Chondrocyte (in vitro differentiated cells): Measurements from ENCODE around the gene TCP1. TPM values are rescaled to one million over a fixed set of nuclear protein-coding genes. Genes with fewer than 3 reads are reported as not detected.
"Not testable (repeated sequence)": the region's sequence is repeated elsewhere in the genome, so short reads cannot be mapped to it uniquely, and the experiment has no call there.

Experiments used
- DNase-seq: peaks from one replicate; pipeline ENCODE4 v3.0.0; 2021; ENCODE audit warnings: mixed read lengths, low spot score
- H3K27ac Mint-ChIP-seq: one replicate; pipeline ENCODE4 v1.8.0; 2021; ENCODE audit warnings: mild to moderate bottlenecking, moderate library complexity, mixed read lengths; ENCODE audit not compliant: unreplicated experiment
- H3K27me3 Mint-ChIP-seq: 2 replicates; pipeline ENCODE4 v1.8.0; 2021; ENCODE audit warnings: low read depth, mixed read lengths
- H3K36me3 Mint-ChIP-seq: 2 replicates; pipeline ENCODE4 v1.8.0; 2021; ENCODE audit warnings: low read depth, mixed read lengths
- H3K4me1 Mint-ChIP-seq: 2 replicates; pipeline ENCODE4 v1.8.0; 2021; ENCODE audit warnings: low read depth, mild to moderate bottlenecking, mixed read lengths
- H3K4me3 Mint-ChIP-seq: one replicate; pipeline ENCODE4 v1.8.0; 2021; ENCODE audit warnings: mild to moderate bottlenecking, moderate library complexity, mixed read lengths; ENCODE audit not compliant: unreplicated experiment
- H3K9me3 Mint-ChIP-seq: 2 replicates; pipeline ENCODE4 v1.8.0; 2021; ENCODE audit warnings: low read depth, mixed read lengths
- CTCF ChIP-seq: fragments of 200-600 bp; sonication (generic); IDR thresholded peaks from 2 replicates; pipeline ENCODE4 v1.5.0; 2021; ENCODE audit warnings: antibody characterized with exemption, mild to moderate bottlenecking, moderate library complexity
- total RNA-seq: library from RNA; stranded (reverse); gene quantifications from 3 replicates; pipeline ENCODE4 v1.2.1, GENCODE V29; 2021

Gene TCP1
- total RNA-seq, 1 donor from 2014 or later = 175 TPM

- no peak overlapping the region for H3K27ac Mint-ChIP-seq
- no peaks in the 10 kb centered on the region for H3K36me3 Mint-ChIP-seq
- H3K9me3 Mint-ChIP-seq = no peaks in the 10 kb centered on the region
- no peak for TF ChIP-seq CTCF
- DNase-seq = no peak
- H3K27me3 Mint-ChIP-seq = peaks cover 19% of the 10 kb centered on the region
- H3K4me1 Mint-ChIP-seq = peaks cover 10% of the 10 kb centered on the region
- no peak overlapping the region for H3K4me3 Mint-ChIP-seq
These were observed 32.3 kb upstream of the TCP1 start for GRCh38 chr6:159821726-159822125.

- DNase-seq = no peak
- H3K36me3 Mint-ChIP-seq = no peaks in the 10 kb centered on the region
- peaks cover 19% of the 10 kb centered on the region for H3K27me3 Mint-ChIP-seq
- peaks cover 10% of the 10 kb centered on the region for H3K4me1 Mint-ChIP-seq
- no peak overlapping the region for H3K4me3 Mint-ChIP-seq
- H3K27ac Mint-ChIP-seq = no peak overlapping the region
- TF ChIP-seq CTCF = no peak
- H3K9me3 Mint-ChIP-seq = no peaks in the 10 kb centered on the region
These were observed 31.7 kb upstream of the TCP1 start for GRCh38 chr6:159821122-159821521.

- no peak for TF ChIP-seq CTCF
- H3K9me3 Mint-ChIP-seq = no peaks in the 10 kb centered on the region
- H3K36me3 Mint-ChIP-seq = peaks cover 2% of the 10 kb centered on the region
- DNase-seq = no peak
- peaks cover 19% of the 10 kb centered on the region for H3K27me3 Mint-ChIP-seq
- no peak overlapping the region for H3K27ac Mint-ChIP-seq
- peaks cover 10% of the 10 kb centered on the region for H3K4me1 Mint-ChIP-seq
- H3K4me3 Mint-ChIP-seq = peak overlapping the region; percentile 23
These were observed 30.7 kb upstream of the TCP1 start for GRCh38 chr6:159819932-159820640.

GRCh38 chr6:159819098-159819497, 29.7 kb upstream of the TCP1 start:
- Mint-ChIP-seq H3K9me3 (no peaks in the 10 kb centered on the region), H3K27ac (no peak overlapping the region), H3K36me3 (peaks cover 2% of the 10 kb centered on the region), H3K4me3 (no peak overlapping the region), H3K4me1 (peaks cover 10% of the 10 kb centered on the region), H3K27me3 (peaks cover 19% of the 10 kb centered on the region)
- DNase-seq = no peak
- no peak for TF ChIP-seq CTCF

GRCh38 chr6:159817951-159818739, 28.7 kb upstream of the TCP1 start:
- Mint-ChIP-seq H3K9me3 (no peaks in the 10 kb centered on the region), H3K27me3 (peaks cover 19% of the 10 kb centered on the region)
- no peak for DNase-seq

GRCh38 chr6:159816775-159817174, 27.4 kb upstream of the TCP1 start:
- not testable (repeated sequence) for H3K9me3 Mint-ChIP-seq, DNase-seq, H3K36me3 Mint-ChIP-seq, H3K27ac Mint-ChIP-seq, H3K4me3 Mint-ChIP-seq
- Mint-ChIP-seq H3K27me3 (peaks cover 17% of the 10 kb centered on the region), H3K4me1 (peaks cover 10% of the 10 kb centered on the region)

More at GRCh38 chr6:159817951-159818739, 28.7 kb upstream of the TCP1 start:
- Mint-ChIP-seq H3K36me3 (peaks cover 4% of the 10 kb centered on the region), H3K27ac (no peak overlapping the region), H3K4me1 (peaks cover 10% of the 10 kb centered on the region), H3K4me3 (no peak overlapping the region)
- no peak for TF ChIP-seq CTCF
